Sigmoid colon (tissue), 4 donors: ENCODE measurements around the gene MYOD1.

ENCODE experiments used
- CTCF ChIP-seq, 4 experiments: fragments of 450-650 bp in 3 of 4; fragments of 200-600 bp in 1 of 4; IDR thresholded peaks; one replicate each; pipeline ENCODE4 v1.5.1; 2016 to 2019; ENCODE audit warnings: antibody characterized with exemption in 4 of 4, mild to moderate bottlenecking in 3 of 4, moderate library complexity in 2 of 4
- EP300 ChIP-seq, 4 donors: sonication (generic); formaldehyde crosslinking; IDR thresholded peaks; one replicate each; pipeline ENCODE4 v1.6.1; 2017; ENCODE audit warnings: antibody characterized with exemption in 4 of 4
- POLR2A ChIP-seq, 2 donors: fragments of 450-650 bp; IDR thresholded peaks; one replicate each; pipeline ENCODE4 v1.6.1; 2016; ENCODE audit warnings: antibody characterized with exemption in 2 of 2, mild to moderate bottlenecking in 2 of 2, moderate library complexity in 2 of 2
- POLR2AphosphoS5 ChIP-seq, 4 donors: sonication (generic); formaldehyde crosslinking; IDR thresholded peaks; one replicate each; pipeline ENCODE4 v1.6.1; 2017; ENCODE audit warnings: antibody characterized with exemption in 4 of 4

DNA sequence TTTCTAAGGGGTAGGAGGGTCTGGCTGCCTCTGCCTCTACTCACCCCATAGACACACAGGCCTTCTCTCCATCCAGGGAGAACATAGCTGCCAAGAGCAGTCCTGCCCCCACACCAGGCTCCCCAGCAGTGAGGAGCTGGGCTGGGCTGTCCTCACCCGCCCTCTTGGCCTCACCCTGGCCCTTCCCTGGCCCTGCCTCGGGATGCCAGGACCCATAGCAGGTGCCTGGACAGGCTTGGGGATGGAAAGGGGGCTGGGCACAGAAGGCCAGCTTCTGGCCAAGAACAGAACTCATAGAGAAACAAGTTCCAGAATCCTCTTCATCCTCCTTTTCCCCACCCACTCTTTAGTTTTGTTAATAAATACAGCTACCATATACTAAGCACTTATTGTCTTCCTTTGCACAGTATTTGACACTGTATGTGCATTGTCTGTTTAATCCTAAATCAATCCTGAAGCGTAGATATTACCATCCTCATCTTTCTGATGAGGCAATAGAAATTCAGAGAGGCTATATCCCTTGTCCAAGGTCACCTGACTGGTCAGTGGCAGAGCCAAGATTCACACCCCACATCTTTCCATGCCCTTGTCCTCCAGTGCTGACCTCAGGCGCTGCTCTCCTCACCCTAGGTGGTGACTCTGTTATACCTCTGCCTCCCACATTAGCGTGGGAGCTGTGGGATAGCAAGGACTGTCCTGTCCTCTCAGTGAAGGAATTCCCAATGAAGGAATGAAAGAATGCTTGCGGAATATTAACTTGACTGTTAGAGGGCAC is 22.0 kb upstream of the MYOD1 start:
- no peak for TF ChIP-seq POLR2A (IDR thresholded peaks at IDR 0.05)
- no peak for TF ChIP-seq CTCF (IDR thresholded peaks at IDR 0.05)
- TF ChIP-seq POLR2AphosphoS5 (IDR thresholded peaks at IDR 0.05): no peak
- TF ChIP-seq EP300 (IDR thresholded peaks at IDR 0.05): no peak
